ENCODE measurements around the gene GLT1D1.

DNA sequence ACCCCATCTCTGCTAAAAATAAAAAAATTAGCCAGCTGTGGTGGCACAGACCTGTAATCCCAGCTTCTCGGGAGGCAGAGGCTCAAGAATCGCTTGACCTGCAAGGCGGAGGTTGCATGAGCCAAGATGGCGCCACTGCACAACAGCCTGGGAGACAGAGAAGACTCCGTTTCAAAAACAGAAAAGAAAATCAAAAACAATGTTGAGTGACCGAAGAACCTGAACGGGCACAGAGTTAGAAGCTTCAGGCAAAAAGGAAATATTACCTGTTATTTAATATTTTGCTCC, 3.5 kb downstream of the GLT1D1 start:
- TF ChIP-seq POLR2A (IDR thresholded peaks at IDR 0.05): no peak
- TF ChIP-seq, protein P1, sequence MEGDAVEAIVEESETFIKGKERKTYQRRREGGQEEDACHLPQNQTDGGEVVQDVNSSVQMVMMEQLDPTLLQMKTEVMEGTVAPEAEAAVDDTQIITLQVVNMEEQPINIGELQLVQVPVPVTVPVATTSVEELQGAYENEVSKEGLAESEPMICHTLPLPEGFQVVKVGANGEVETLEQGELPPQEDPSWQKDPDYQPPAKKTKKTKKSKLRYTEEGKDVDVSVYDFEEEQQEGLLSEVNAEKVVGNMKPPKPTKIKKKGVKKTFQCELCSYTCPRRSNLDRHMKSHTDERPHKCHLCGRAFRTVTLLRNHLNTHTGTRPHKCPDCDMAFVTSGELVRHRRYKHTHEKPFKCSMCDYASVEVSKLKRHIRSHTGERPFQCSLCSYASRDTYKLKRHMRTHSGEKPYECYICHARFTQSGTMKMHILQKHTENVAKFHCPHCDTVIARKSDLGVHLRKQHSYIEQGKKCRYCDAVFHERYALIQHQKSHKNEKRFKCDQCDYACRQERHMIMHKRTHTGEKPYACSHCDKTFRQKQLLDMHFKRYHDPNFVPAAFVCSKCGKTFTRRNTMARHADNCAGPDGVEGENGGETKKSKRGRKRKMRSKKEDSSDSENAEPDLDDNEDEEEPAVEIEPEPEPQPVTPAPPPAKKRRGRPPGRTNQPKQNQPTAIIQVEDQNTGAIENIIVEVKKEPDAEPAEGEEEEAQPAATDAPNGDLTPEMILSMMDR (IDR thresholded peaks at IDR 0.05): no peak

Measured in uterus (tissue), 2 donors.